Measurements from ENCODE around the gene TNC. TPM values are rescaled to one million over a fixed set of nuclear protein-coding genes. Genes with fewer than 3 reads are reported as not detected.

Gene TNC
- total and polyA plus RNA-seq, 2 donors from 2014 or later = 9.4 to 254 TPM

GRCh38 chr9:115107701-115108100, 10.3 kb downstream of the TNC start:
- Histone ChIP-seq H3K9ac (ENCODE audit: low read length in 3 of 3) (no peak overlapping the region), H3K9me3 (ENCODE audit: control insufficient read depth in 2 of 3, insufficient read depth in 1 of 3, low read length in 3 of 3) (no peaks in the 10 kb centered on the region), H3K36me3 (ENCODE audit: control insufficient read depth in 2 of 3, insufficient read depth in 3 of 3, low read length in 3 of 3) (no peaks in the 10 kb centered on the region), H3K4me1 (ENCODE audit: control insufficient read depth in 2 of 3, insufficient read depth in 2 of 3, low read depth in 1 of 3, low read length in 3 of 3) (peaks cover 0 to 6% (median 0%) of the 10 kb centered on the region in 3 donors), H3K27ac (ENCODE audit: low read depth in 2 of 2, low read length in 2 of 2) (no peak overlapping the region), H3K27me3 (ENCODE audit: control insufficient read depth, insufficient read depth, low read length) (no peaks in the 10 kb centered on the region), H3K4me3 (ENCODE audit: low read length in 3 of 3) (no peak overlapping the region)
- DNase-seq = no peak
- intact Hi-C loops (cut with DNase I) = no loop called here
- no peak for TF ChIP-seq CTCF (IDR thresholded peaks at IDR 0.05; ENCODE audit: borderline replicate concordance, extremely low read depth, insufficient read depth)
- no peak for FAIRE-seq

DNA sequence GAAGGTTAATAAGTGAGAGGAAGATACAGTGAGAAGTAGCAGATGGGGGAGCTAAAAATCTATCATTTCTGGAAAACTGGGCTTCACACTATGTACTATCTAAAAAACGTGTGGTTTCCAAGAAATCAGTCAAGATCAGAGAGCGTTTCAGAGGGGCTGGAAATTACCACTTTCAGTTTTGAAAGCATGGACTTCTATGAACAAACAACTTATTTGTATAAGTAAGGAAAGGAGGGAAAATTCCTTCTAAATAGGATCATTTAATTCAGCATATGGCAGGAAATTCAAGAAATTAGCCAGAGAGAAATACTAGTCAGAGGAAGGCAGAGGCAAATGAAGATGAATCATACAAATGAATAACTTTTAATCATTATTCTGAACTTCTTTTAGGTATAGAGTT, 11.3 kb downstream of the TNC start:
- no peak for TF ChIP-seq CTCF (IDR thresholded peaks at IDR 0.05; ENCODE audit: borderline replicate concordance, extremely low read depth, insufficient read depth)
- H3K4me3 ChIP-seq (ENCODE audit: low read length in 3 of 3) = no peak overlapping the region
- peaks cover 0 to 6% (median 0%) of the 10 kb centered on the region in 3 donors for H3K4me1 ChIP-seq (ENCODE audit: control insufficient read depth in 2 of 3, insufficient read depth in 2 of 3, low read depth in 1 of 3, low read length in 3 of 3)
- FAIRE-seq (no peak), DNase-seq (no peak)
- intact Hi-C loops (cut with DNase I) = no loop called here
- no peak overlapping the region for H3K27ac ChIP-seq (ENCODE audit: low read depth in 2 of 2, low read length in 2 of 2)
- no peaks in the 10 kb centered on the region for H3K36me3 ChIP-seq (ENCODE audit: control insufficient read depth in 2 of 3, insufficient read depth in 3 of 3, low read length in 3 of 3)
- H3K27me3 ChIP-seq (ENCODE audit: control insufficient read depth, insufficient read depth, low read length) = no peaks in the 10 kb centered on the region
- H3K9ac ChIP-seq (ENCODE audit: low read length in 3 of 3) = no peak overlapping the region
- no peaks in the 10 kb centered on the region for H3K9me3 ChIP-seq (ENCODE audit: control insufficient read depth in 2 of 3, insufficient read depth in 1 of 3, low read length in 3 of 3)

GRCh38 chr9:115106001-115106400, 12.0 kb downstream of the TNC start:
- intact Hi-C loops (cut with DNase I) = no loop called here

More at GRCh38 chr9:115106001-115106400, 12.0 kb downstream of the TNC start:
- FAIRE-seq (no peak), DNase-seq (no peak)
- H3K4me1 ChIP-seq (ENCODE audit: control insufficient read depth in 2 of 3, insufficient read depth in 2 of 3, low read depth in 1 of 3, low read length in 3 of 3) = peaks cover 0 to 6% (median 0%) of the 10 kb centered on the region in 3 donors
- no peak overlapping the region for H3K4me3 ChIP-seq (ENCODE audit: low read length in 3 of 3)
- no peaks in the 10 kb centered on the region for H3K9me3 ChIP-seq (ENCODE audit: control insufficient read depth in 2 of 3, insufficient read depth in 1 of 3, low read length in 3 of 3)
- no peak overlapping the region for H3K9ac ChIP-seq (ENCODE audit: low read length in 3 of 3)
- no peak for TF ChIP-seq CTCF (IDR thresholded peaks at IDR 0.05; ENCODE audit: borderline replicate concordance, extremely low read depth, insufficient read depth)
- peak overlapping the region in 1 of 2 donors; percentile 8 for H3K27ac ChIP-seq (ENCODE audit: low read depth in 2 of 2, low read length in 2 of 2)
- no peaks in the 10 kb centered on the region for H3K36me3 ChIP-seq (ENCODE audit: control insufficient read depth in 2 of 3, insufficient read depth in 3 of 3, low read length in 3 of 3)
- no peaks in the 10 kb centered on the region for H3K27me3 ChIP-seq (ENCODE audit: control insufficient read depth, insufficient read depth, low read length)
